Small intestine (tissue), 7 donors: ENCODE measurements around the gene STRN4. TPM values are rescaled to one million over a fixed set of nuclear protein-coding genes. Genes with fewer than 3 reads are reported as not detected.

Experiments used
- DNase-seq, 2 donors: peaks; one replicate each; pipeline versions ENCODE4 v3.0.0 to v3.0.0-alpha.2; 2013
- FAIRE-seq: peaks from 2 replicates; lab custom pipeline; 2012; peaks lifted over from hg19 to GRCh38; lab: Jason Lieb, UNC
- H3K27ac ChIP-seq, 3 donors: one replicate each; pipeline ENCODE4 v1.5.1; 2013; ENCODE audit warnings: low read length in 2 of 3, mild to moderate bottlenecking in 2 of 3, control low read depth in 1 of 3, inconsistent platforms in 1 of 3, low read depth in 1 of 3, moderate library complexity in 1 of 3
- H3K27me3 ChIP-seq, 3 donors: one replicate each; pipeline ENCODE4 v1.6.1; 2013; ENCODE audit warnings: low read length in 3 of 3, inconsistent platforms in 1 of 3; ENCODE audit not compliant: control insufficient read depth in 3 of 3, insufficient read depth in 3 of 3
- H3K36me3 ChIP-seq, 3 donors: one replicate each; pipeline ENCODE4 v1.6.1; 2013; ENCODE audit warnings: low read length in 3 of 3, inconsistent platforms in 1 of 3, low read depth in 1 of 3, mild to moderate bottlenecking in 1 of 3, moderate library complexity in 1 of 3; ENCODE audit not compliant: control insufficient read depth in 3 of 3, insufficient read depth in 2 of 3
- H3K4me1 ChIP-seq, 3 donors: one replicate each; pipeline ENCODE4 v1.6.1; 2013; ENCODE audit warnings: low read length in 2 of 3, inconsistent platforms in 1 of 3, low read depth in 1 of 3, mild to moderate bottlenecking in 1 of 3, moderate library complexity in 1 of 3; ENCODE audit not compliant: control insufficient read depth in 3 of 3, insufficient read depth in 2 of 3
- H3K4me3 ChIP-seq, 3 donors: one replicate each; pipeline ENCODE4 v1.5.1; 2013; ENCODE audit warnings: low read length in 3 of 3, control low read depth in 1 of 3, inconsistent platforms in 1 of 3, low read depth in 1 of 3, mild to moderate bottlenecking in 1 of 3, moderate library complexity in 1 of 3
- H3K9me3 ChIP-seq, 2 donors: one replicate each; pipeline ENCODE4 v1.6.1; 2013; ENCODE audit warnings: low read depth in 1 of 2, low read length in 1 of 2; ENCODE audit not compliant: control insufficient read depth in 2 of 2, insufficient read depth in 1 of 2
- WGBS, 3 donors: extraction: QIAGEN DNeasy Blood & Tissue Kit; methylation state at CpG; one replicate each; pipeline ENCODE4 v1.1.7; 2013; 5-methylcytosine and 5-hydroxymethylcytosine counted together
- polyA plus RNA-seq, 4 donors: library from polyadenylated mRNA; stranded (reverse) in 3 of 4; unstranded in 1 of 4; fragments of 200-250 nt in 3 of 4; fragments of 120-200 nt in 1 of 4; gene quantifications; one replicate each; pipeline versions ENCODE4 v1.2.1 to v1.2.3, GENCODE V29; 2013
- donor health status: healthy with polysubstance abuse.
- donor health status: control.
- donor health status: control.
- donor health status: Bipolar disorder and iron deficiency.
- donor health status: healthy.

The STRN4 gene
- polyA plus RNA-seq, 4 donors = 44.6 to 58.3 (median 51.1) TPM

GRCh38 chr19:46727757-46728156 is 18.5 kb downstream of the STRN4 start:
- WGBS, 3 donors = 88 to 90% (median 89%) methylated on average over 7 to 11 of the region's 11 CpGs
- Histone ChIP-seq H3K9me3 (no peaks in the 10 kb centered on the region), H3K27me3 (no peaks in the 10 kb centered on the region), H3K36me3 (peaks cover 19 to 99% (median 42%) of the 10 kb centered on the region in 3 donors), H3K4me1 (no peaks in the 10 kb centered on the region), H3K4me3 (no peak overlapping the region), H3K27ac (no peak overlapping the region)
- DNase-seq (no peak), FAIRE-seq (no peak)

- H3K9me3 ChIP-seq = no peaks in the 10 kb centered on the region
- no peaks in the 10 kb centered on the region for H3K27me3 ChIP-seq
- FAIRE-seq (no peak), DNase-seq (no peak)
- H3K36me3 ChIP-seq = peaks cover 19 to 99% (median 46%) of the 10 kb centered on the region in 3 donors
- no peak overlapping the region for H3K4me3 ChIP-seq
- WGBS, 3 donors = 78 to 94% (median 92%) methylated on average over 14 of the region's 14 CpGs
- H3K27ac ChIP-seq = no peak overlapping the region
- peaks cover 0 to 1% (median 0%) of the 10 kb centered on the region in 3 donors for H3K4me1 ChIP-seq
These were observed 19.2 kb downstream of the STRN4 start for GRCh38 chr19:46726971-46727501.

GRCh38 chr19:46726551-46726950 is 19.7 kb downstream of the STRN4 start:
- H3K4me1 ChIP-seq = peaks cover 0 to 4% (median 0%) of the 10 kb centered on the region in 3 donors
- DNase-seq (no peak), FAIRE-seq (no peak)
- no peaks in the 10 kb centered on the region for H3K27me3 ChIP-seq
- H3K36me3 ChIP-seq = peaks cover 20 to 99% (median 47%) of the 10 kb centered on the region in 3 donors
- no peak overlapping the region for H3K4me3 ChIP-seq
- H3K9me3 ChIP-seq = no peaks in the 10 kb centered on the region
- WGBS, 3 donors = 89 to 95% (median 92%) methylated on average over 9 to 10 of the region's 10 CpGs
- no peak overlapping the region for H3K27ac ChIP-seq

GRCh38 chr19:46725859-46726393 is 20.3 kb downstream of the STRN4 start:
- DNase-seq (no peak), FAIRE-seq (no peak)
- peaks cover 0 to 4% (median 0%) of the 10 kb centered on the region in 3 donors for H3K4me1 ChIP-seq
- H3K9me3 ChIP-seq = no peaks in the 10 kb centered on the region
- peaks cover 21 to 99% (median 48%) of the 10 kb centered on the region in 3 donors for H3K36me3 ChIP-seq
- no peaks in the 10 kb centered on the region for H3K27me3 ChIP-seq
- H3K27ac ChIP-seq = no peak overlapping the region
- H3K4me3 ChIP-seq = no peak overlapping the region
- WGBS, 3 donors = 83 to 89% (median 86%) methylated on average over 9 of the region's 9 CpGs

- Histone ChIP-seq H3K36me3 (peaks cover 20 to 99% (median 44%) of the 10 kb centered on the region in 3 donors), H3K4me1 (peaks cover 0 to 4% (median 0%) of the 10 kb centered on the region in 3 donors), H3K27ac (no peak overlapping the region), H3K4me3 (no peak overlapping the region), H3K27me3 (no peaks in the 10 kb centered on the region), H3K9me3 (no peaks in the 10 kb centered on the region)
- DNase-seq = no peak
- FAIRE-seq = no peak
- 92 to 95% (median 95%) methylated on average over 26 of the region's 26 CpGs for WGBS, 3 donors
These were observed 21.0 kb downstream of the STRN4 start for GRCh38 chr19:46725036-46725820.

- Histone ChIP-seq H3K27ac (no peak overlapping the region), H3K4me3 (no peak overlapping the region), H3K36me3 (peaks cover 21 to 99% (median 40%) of the 10 kb centered on the region in 3 donors), H3K9me3 (no peaks in the 10 kb centered on the region), H3K4me1 (peaks cover 0 to 4% (median 0%) of the 10 kb centered on the region in 3 donors), H3K27me3 (no peaks in the 10 kb centered on the region)
- DNase-seq = no peak
- 88 to 92% (median 88%) methylated on average over 19 to 20 of the region's 20 CpGs for WGBS, 3 donors
- no peak for FAIRE-seq
These were observed 21.8 kb downstream of the STRN4 start for GRCh38 chr19:46724468-46724867.

GRCh38 chr19:46723471-46723870 is 22.8 kb downstream of the STRN4 start:
- Histone ChIP-seq H3K36me3 (peaks cover 16 to 99% (median 35%) of the 10 kb centered on the region in 3 donors), H3K9me3 (no peaks in the 10 kb centered on the region), H3K4me3 (no peak overlapping the region), H3K27ac (no peak overlapping the region), H3K27me3 (no peaks in the 10 kb centered on the region), H3K4me1 (peaks cover 0 to 4% (median 0%) of the 10 kb centered on the region in 3 donors)
- 93 to 96% (median 95%) methylated on average over 6 of the region's 6 CpGs for WGBS, 3 donors
- no peak for FAIRE-seq
- DNase-seq = no peak

- peaks cover 16 to 98% (median 34%) of the 10 kb centered on the region in 3 donors for H3K36me3 ChIP-seq
- DNase-seq (no peak), FAIRE-seq (no peak)
- H3K9me3 ChIP-seq = no peaks in the 10 kb centered on the region
- no peak overlapping the region for H3K4me3 ChIP-seq
- no peak overlapping the region for H3K27ac ChIP-seq
- WGBS, 3 donors = 74 to 95% (median 81%) methylated on average over 14 to 16 of the region's 16 CpGs
- no peaks in the 10 kb centered on the region for H3K27me3 ChIP-seq
- peaks cover 0 to 4% (median under 1%) of the 10 kb centered on the region in 3 donors for H3K4me1 ChIP-seq
These were observed 23.2 kb downstream of the STRN4 start for GRCh38 chr19:46723023-46723461.
